Measurements from ENCODE around the gene TK1. TPM values are rescaled to one million over a fixed set of nuclear protein-coding genes. Genes with fewer than 3 reads are reported as not detected.
A peak's percentile ranks its signal among the peaks of the same experiment; 100 is the strongest.

Gene TK1
- 10 to 100 TPM in 11 of 12 donors, not detected in 1; 13.7 to 24.0 (median 18.0) TPM for polyA plus RNA-seq (ENCODE audit: insufficient read length in 12 of 12)
- long read RNA-seq, donor 1, transcript TK1-201 (7 exons, 1,628 nt): major isoform, 27 of 28 reads
- long read RNA-seq, donor 1, partial matches to known transcripts: 0 of 28 reads
- long read RNA-seq, donor 1, other reads (novel, unspliced or antisense): 0 of 28 reads
- long read RNA-seq, donor 2, transcript TK1-201 (7 exons, 1,628 nt): major isoform, 13 of 22 reads
- long read RNA-seq, donor 2, partial matches to known transcripts: 0 of 22 reads
- long read RNA-seq, donor 2, other reads (novel, unspliced or antisense): 9 of 22 reads
- long read RNA-seq, donor 3, transcript TK1-201 (7 exons, 1,628 nt): major isoform, 16 of 16 reads
- long read RNA-seq, donor 3, partial matches to known transcripts: 0 of 16 reads
- long read RNA-seq, donor 3, other reads (novel, unspliced or antisense): 0 of 16 reads
- long read RNA-seq, donor 4, partial matches to known transcripts: 0 of 3 reads
- long read RNA-seq, donor 4, other reads (novel, unspliced or antisense): 0 of 3 reads
- long read RNA-seq, donor 5, transcript TK1-201 (7 exons, 1,628 nt): major isoform, 17 of 21 reads
- long read RNA-seq, donor 5, partial matches to known transcripts: 0 of 21 reads
- long read RNA-seq, donor 5, other reads (novel, unspliced or antisense): 0 of 21 reads
- long read RNA-seq, donor 6, transcript TK1-201 (7 exons, 1,628 nt): major isoform, 6 of 6 reads
- long read RNA-seq, donor 6, partial matches to known transcripts: 0 of 6 reads
- long read RNA-seq, donor 6, other reads (novel, unspliced or antisense): 0 of 6 reads
- long read RNA-seq, donor 7, partial matches to known transcripts: 0 of 4 reads
- long read RNA-seq, donor 7, other reads (novel, unspliced or antisense): 0 of 4 reads
- long read RNA-seq, donor 8, transcript TK1-201 (7 exons, 1,628 nt): major isoform, 18 of 20 reads
- long read RNA-seq, donor 8, partial matches to known transcripts: 0 of 20 reads
- long read RNA-seq, donor 8, other reads (novel, unspliced or antisense): 0 of 20 reads
- long read RNA-seq, donor 9, transcript TK1-201 (7 exons, 1,628 nt): major isoform, 12 of 24 reads
- long read RNA-seq, donor 9, partial matches to known transcripts: 0 of 24 reads
- long read RNA-seq, donor 9, other reads (novel, unspliced or antisense): 10 of 24 reads
- long read RNA-seq, donor 10, transcript TK1-201 (7 exons, 1,628 nt): major isoform, 14 of 14 reads
- long read RNA-seq, donor 10, partial matches to known transcripts: 0 of 14 reads
- long read RNA-seq, donor 10, other reads (novel, unspliced or antisense): 0 of 14 reads
- long read RNA-seq, donor 11, transcript TK1-201 (7 exons, 1,628 nt): major isoform, 26 of 33 reads
- long read RNA-seq, donor 11, partial matches to known transcripts: 0 of 33 reads
- long read RNA-seq, donor 11, other reads (novel, unspliced or antisense): 5 of 33 reads

DNA sequence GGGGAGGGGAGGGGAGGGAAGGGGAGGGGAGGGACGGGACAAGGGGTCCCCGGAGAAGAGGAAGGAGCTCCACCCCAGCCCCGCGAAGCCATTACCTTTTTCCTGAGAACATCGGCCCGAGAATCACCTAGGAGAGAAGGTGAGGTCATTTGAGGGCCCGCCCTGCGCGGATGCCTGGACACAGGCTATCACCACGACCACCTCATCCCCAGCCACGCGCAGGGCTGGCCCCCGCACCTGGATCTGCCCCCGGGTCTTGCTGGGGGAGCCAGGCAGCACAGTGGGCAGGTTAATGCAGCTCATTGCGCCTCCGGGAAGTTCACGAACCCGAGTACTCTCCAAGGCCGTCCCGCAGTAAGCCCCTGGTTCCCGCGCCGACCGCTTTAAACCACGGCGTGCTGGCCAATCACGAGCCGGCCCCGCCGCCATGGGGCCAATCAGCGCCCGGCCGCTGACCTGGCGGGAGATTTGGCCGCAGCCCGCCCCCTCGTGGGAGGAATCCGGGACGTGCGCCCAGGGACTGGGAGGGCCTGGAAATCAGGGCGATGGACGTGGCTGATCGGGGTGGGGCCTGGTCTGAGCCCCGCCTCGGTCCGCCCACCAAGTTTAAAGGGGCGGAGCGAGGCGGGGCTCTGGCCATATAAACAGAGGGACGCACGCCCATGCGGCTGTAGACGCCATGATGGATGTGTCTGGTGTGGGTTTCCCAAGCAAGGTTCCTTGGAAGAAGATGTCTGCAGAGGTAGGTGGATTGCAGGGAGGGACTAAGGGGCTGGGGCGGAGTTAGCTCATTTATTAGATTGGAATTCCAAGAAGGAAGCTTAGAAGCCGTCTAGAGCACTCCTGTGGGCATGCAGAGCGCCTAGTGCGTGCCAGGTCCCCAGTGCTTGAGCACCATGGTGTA, at the start of gene TK1, which contains the start of gene AFMID:
Gene TK1, minus strand, starts transcription at position 361 of the 904 bp plus-strand sequence. Its CDS starts 58 bp downstream, at position 303.
Gene AFMID, plus strand, starts transcription at position 671 of the 904 bp plus-strand sequence. Its CDS starts 9 bp downstream, at position 680.
- peak; percentile 97 for DNase-seq

GRCh38 chr17:78235885-78236284, 49.0 kb upstream of the TK1 start:
- DNase-seq: no peak

GRCh38 chr17:78235022-78235421, 48.2 kb upstream of the TK1 start:
- DNase-seq: peak; percentile 72

DNA sequence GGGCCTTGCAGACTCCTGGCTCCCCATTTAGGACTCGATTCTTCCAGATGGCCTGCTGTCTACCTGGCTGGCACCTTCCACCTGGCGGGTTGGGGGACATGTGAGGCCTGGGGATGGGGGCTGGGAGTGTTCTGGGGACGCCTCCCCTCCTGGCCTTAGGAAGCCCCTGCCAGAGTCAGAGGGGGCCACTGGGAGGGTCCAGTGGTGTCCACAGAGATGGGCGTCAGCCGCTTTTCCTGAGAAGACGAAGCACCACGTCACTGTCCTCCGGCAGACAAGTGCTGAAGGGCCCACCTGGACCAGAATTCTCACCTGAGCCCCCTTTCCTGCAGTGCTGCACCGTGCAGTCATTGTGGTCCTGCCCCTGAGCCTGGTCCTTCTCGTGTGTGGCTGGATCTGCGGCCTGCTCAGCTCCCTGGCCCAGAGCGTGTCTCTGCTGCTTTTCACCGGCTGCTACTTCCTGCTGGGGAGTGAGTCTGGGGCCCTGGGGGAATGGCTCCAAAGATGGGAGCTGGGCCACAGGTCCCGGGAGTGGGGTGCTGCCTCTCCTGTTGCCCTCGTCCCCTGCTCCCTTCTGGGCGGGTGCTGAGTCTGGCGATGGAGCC, 47.5 kb upstream of the TK1 start:
- no peak for DNase-seq

DNA sequence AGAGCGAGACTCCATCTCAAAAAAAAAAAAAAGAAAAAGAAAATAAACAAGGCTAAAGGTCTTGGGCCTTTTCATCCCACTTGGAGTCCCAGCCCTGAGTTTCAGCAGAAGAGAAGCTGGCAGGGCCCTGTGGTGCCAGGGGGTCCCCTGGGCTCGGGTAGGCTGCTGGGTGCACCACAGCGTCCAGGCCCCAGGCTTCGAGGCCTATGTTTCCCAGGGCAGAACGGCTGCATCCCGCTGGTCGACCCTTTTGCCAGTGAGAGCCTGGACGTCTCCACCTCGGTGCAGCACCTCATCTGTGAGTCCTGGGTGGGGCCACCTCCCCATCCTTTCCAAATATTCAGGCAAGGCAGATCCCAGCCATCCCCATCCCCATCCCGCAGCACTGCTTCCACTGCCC, 46.8 kb upstream of the TK1 start:
- DNase-seq: no peak

DNA sequence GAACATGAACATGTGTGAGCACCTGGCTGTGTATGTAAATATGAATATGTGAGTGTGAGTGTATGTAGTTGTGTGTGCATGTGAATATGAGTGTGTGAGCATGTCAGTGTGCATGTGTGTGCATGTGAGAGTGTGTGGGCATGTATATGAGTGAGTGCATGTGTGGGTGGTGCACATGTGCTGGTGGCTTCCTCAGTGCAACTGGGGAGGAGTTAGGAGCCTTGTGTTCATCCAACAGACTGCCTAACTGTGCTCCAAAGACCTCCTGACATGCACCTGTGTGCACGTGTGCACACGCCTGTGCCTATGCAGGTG, 46.0 kb upstream of the TK1 start:
- no peak for DNase-seq

GRCh38 chr17:78231991-78232858, 45.4 kb upstream of the TK1 start:
- no peak for DNase-seq

DNA sequence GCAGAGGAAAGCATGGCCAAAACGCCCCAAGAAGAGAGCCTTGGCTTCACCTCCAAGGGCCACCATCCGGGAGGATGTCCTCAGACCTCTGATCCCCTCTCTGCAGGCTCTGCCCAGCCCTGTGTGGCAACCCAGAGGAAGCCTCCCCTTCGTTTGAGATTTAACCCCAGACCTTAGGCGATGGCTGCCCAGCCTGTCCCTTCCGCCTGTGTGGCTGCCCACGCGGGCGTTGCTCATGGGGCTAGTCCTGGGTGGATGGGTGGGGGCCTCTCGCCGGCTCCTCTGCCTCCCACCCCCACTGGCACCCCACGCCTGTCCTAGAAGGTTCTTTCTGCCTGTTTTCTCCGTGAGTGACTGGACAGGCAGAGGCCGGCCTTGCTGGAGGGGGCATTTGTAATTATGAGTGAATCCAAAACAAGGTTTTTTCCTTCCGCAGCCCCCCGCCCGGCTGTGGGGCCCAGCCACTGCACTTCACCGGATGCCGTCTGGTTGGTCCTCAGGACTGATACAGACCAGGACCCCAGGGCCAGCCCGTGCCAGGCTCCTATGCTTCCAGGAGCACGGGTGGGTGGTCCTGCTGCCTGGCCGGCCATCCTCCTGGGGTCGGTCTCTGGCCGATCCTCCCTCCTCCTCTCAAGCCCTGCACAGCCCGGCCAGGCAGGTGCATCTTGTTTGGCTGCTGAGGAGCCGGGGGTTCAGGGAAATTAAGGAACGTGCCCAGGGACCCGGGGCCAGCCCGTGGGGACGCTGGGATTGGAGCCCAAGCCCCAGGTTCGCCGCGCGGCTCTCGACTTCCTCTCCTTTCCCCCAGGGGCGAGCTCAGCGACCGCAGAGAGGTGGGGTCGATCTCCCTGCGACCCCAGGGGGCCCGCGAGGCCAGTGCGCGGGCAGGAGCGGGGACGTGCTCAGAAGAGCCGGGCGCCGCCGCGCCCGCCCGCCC, 44.4 kb upstream of the TK1 start, which contains the start of gene TMEM235:
Gene TMEM235, plus strand, starts transcription at position 636 of the 940 bp plus-strand sequence. CDS start 393 bp downstream, outside the sequence.
- no peak for DNase-seq

DNA sequence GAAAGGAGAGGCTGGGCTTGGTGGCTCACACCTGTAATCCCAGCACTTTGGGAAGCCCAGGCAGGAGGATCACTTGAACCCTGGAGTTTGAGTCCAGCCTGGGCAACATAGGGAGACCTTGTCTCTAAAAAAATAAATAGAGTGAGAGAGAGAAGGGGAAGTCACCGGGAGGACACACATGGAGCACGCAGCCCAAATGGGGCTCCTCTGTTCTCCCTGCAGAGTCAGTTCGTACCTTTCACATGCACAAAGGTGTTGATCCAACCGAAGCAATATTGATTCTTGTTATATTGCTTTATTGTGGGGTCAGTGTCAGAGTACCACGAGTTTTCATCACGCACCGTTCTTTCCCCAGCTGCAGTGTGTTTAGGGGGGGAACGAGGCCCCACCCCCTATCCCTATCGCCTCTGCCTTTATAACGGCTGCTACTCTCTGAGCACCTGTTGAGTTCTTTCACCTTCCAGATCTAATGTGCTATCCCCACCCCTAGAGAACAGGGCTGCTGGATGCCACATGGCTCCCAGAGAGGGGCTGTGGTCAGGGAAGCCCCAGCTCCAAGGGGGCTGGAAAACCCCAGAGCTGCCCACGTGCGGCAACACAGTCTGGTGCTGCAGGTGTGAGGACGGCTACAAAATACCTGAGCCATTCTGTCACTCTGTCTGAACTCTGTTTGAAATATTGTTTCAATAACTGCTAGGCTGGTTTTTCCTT, 43.6 kb upstream of the TK1 start:
- no peak for DNase-seq

GRCh38 chr17:78228176-78228575, 41.3 kb upstream of the TK1 start:
- DNase-seq: no peak

- no peak for DNase-seq
Observed at GRCh38 chr17:78227455-78227916, 40.6 kb upstream of the TK1 start.

GRCh38 chr17:78226759-78227454, 40.1 kb upstream of the TK1 start:
- no peak for DNase-seq

GRCh38 chr17:78226055-78226758, 39.4 kb upstream of the TK1 start:
- DNase-seq: no peak

- DNase-seq: no peak
Observed at GRCh38 chr17:78225088-78225865, 38.4 kb upstream of the TK1 start.
